Natural killer cell treated with Interleukin-12 subunit alpha and Interleukin-12 subunit beta and Interleukin-15 and Interleukin-18, amount 100 ng/mL, for 72 hours (primary cell): Measurements from ENCODE around the gene NPTXR. TPM values are rescaled to one million over a fixed set of nuclear protein-coding genes. Genes with fewer than 3 reads are reported as not detected.
A peak's percentile ranks its signal among the peaks of the same experiment; 100 is the strongest.

Experiments used
- ATAC-seq, 2 donors: fragments of 150-1000 bp; cut with Tn5 transposase in 1 of 2; sonication (Bioruptor Pico), chemical (Tn5 transposase) in 1 of 2; 2 replicates each; pipeline ENCODE4 v1.10.0; 2021
- DNase-seq: peaks from one replicate; pipeline ENCODE4 v3.0.0; 2022; ENCODE audit warnings: low spot score
- H3K27ac Mint-ChIP-seq, 2 donors: 1 replicate in 1 of 2; 2 replicates in 1 of 2; pipeline ENCODE4 v1.8.0; 2022; ENCODE audit warnings: mixed read lengths in 2 of 2, mild to moderate bottlenecking in 1 of 2, moderate library complexity in 1 of 2
- H3K27me3 Mint-ChIP-seq, 2 donors: 1 replicate in 1 of 2; 2 replicates in 1 of 2; pipeline ENCODE4 v1.8.0; 2022; ENCODE audit warnings: mixed read lengths in 2 of 2
- H3K36me3 Mint-ChIP-seq: one replicate; pipeline ENCODE4 v1.8.0; 2022; ENCODE audit warnings: mixed read lengths
- H3K4me1 Mint-ChIP-seq, 2 donors: 1 replicate in 1 of 2; 2 replicates in 1 of 2; pipeline ENCODE4 v1.8.0; 2022; ENCODE audit warnings: low read depth in 2 of 2, mixed read lengths in 2 of 2, mild to moderate bottlenecking in 1 of 2
- H3K4me3 Mint-ChIP-seq: one replicate; pipeline ENCODE4 v1.8.0; 2022; ENCODE audit warnings: mixed read lengths
- H3K9me3 Mint-ChIP-seq: 2 replicates; pipeline ENCODE4 v1.8.0; 2022; ENCODE audit warnings: mixed read lengths
- total RNA-seq, 2 donors: library from RNA; stranded (reverse); gene quantifications; one replicate each; pipeline ENCODE4 v1.2.3, GENCODE V29; 2022

NPTXR gene
- total RNA-seq, 2 donors from 2014 or later, result 1.3 to 1.5 TPM

DNA sequence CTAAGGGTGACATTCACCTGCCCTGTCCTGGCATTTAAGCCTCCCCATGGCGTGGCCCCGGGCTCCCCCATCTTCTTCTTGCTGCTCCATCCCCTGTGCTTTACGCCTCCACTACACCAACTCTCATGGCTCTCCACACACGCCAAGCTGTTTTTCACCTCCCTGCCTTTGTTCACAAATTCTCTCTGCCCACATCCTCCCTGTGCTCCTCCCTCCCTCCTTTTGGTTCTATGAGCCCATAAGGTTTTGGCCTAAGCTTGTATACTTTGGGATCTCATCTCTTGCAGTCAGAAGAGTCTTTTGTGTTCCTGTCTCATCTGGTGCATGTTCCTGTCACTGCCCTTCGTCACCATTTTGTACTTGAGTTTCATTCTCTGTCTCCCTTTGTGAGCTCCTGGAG, 45.3 kb downstream of the NPTXR start:
- Mint-ChIP-seq H3K4me1 (peaks cover 16 to 24% of the 10 kb centered on the region in 2 donors), H3K27ac (no peak overlapping the region), H3K4me3 (no peak overlapping the region), H3K27me3 (peaks cover 35 to 44% of the 10 kb centered on the region in 2 donors), H3K9me3 (peaks cover 6% of the 10 kb centered on the region), H3K36me3 (no peaks in the 10 kb centered on the region)
- no peak for ATAC-seq
- DNase-seq, result no peak

DNA sequence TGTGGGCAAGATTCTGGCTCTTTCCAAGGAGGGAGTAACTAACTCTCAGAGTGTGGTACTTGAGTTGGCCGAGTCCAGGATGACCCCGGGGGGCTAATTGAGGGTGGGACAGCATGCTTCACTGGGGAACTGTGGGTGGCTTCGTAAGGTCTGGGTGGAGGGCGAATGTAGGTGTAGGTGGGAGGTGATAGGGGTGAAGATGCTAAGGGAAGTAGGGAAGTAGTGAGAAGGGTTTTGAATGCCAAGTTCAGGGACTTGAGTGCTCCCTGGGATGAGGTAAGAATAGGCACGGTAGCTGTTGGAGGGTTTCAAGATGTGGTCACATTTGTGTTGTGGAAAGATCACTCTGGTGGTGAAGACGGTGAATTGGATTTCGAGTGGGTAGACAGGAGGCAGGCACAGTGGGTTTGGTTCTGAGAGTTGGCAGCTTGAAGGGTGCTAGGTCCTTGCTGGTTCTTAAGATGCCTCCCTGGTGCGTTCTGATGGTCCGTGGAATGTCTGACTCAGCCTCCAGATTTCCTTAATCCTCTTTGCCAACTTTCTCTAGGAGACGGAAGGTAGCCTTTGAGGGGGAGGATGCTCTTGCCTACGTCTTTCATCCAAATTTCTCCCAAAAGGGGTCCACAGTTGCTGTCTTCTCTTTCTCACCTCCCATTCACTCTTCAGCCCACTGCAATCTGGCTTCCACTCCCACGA, 47.4 kb downstream of the NPTXR start:
- DNase-seq, result no peak
- Mint-ChIP-seq H3K9me3 (peaks cover 6% of the 10 kb centered on the region), H3K27ac (no peak overlapping the region), H3K4me1 (peaks cover 21 to 31% of the 10 kb centered on the region in 2 donors), H3K36me3 (no peaks in the 10 kb centered on the region), H3K4me3 (no peak overlapping the region), H3K27me3 (peaks cover 29 to 40% of the 10 kb centered on the region in 2 donors)
- no peak for ATAC-seq

DNA sequence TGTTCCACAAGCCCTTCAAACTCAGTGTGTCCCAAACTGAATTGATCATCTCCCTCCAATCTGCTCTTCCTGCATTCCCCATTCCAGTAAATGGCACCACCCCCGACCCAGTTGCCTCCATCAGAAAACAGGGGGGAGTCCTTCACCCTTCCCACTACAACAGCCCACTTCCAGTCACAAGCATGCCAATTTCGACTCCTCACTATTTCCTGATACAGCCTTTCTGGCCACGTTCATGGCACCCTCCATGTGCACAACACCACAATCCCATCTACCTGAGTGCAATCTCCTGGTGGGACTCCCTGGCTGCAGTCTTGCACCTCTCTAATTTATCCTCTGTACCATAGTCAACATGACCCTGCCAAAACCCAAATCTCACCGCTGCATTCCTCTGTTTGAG, 48.3 kb downstream of the NPTXR start:
- ATAC-seq, result no peak
- DNase-seq, result no peak
- Mint-ChIP-seq H3K9me3 (peaks cover 6% of the 10 kb centered on the region), H3K4me1 (peaks cover 21 to 31% of the 10 kb centered on the region in 2 donors), H3K4me3 (peak overlapping the region; percentile 31), H3K36me3 (no peaks in the 10 kb centered on the region), H3K27ac (no peak overlapping the region), H3K27me3 (peaks cover 24 to 35% of the 10 kb centered on the region in 2 donors)

DNA sequence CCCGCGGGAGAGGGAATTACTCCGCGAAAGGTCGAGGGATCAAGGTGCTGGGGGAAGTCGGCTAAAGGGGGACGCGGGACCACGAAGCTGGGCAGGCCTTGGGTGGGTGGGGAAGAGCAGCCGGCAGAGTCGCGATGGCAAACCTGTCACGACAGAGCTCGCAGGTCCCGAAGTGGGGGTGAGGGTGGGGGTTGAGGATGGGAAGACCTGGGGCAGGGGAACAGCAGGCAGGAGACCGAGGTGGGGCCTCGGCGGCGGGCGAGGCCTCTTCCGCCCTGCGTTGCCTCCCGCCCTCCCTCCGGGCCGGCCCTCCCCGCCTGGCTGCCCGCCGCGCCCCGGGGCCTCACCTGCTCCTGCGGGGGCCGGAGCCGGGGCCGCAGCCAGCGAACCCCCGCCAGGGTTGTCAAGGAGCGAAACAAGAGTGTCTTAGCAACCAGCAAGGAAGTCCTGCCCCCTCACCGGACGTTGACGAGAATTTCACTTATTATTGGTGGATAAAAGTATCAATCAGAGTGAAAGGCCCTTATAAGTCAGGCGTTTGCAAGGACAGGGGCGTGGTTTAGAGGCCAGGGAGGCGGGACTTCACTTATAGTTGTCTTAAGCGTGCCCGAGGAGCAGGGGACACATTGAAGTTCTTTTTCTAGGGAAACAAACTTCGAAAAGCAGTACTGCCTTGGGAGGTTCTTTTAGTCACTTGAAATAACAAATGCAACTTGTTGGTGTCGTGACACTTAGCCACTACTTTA, 49.9 kb downstream of the NPTXR start, which contains the start of gene DNAL4:
Gene DNAL4 (minus strand): TSS at position 423 of the 746 bp plus-strand sequence. CDS start 11,412 bp downstream, outside the sequence.
- peak within 1 kb of the TSS; percentile 98 for H3K4me3 Mint-ChIP-seq
- peaks cover 5% of the 10 kb centered on the region for H3K9me3 Mint-ChIP-seq
- peaks cover 24 to 34% of the 10 kb centered on the region in 2 donors for H3K27me3 Mint-ChIP-seq
- peak; percentile 95 for DNase-seq
- H3K36me3 Mint-ChIP-seq, result no peaks in the 10 kb centered on the region
- H3K4me1 Mint-ChIP-seq, result peaks cover 21 to 31% of the 10 kb centered on the region in 2 donors
- H3K27ac Mint-ChIP-seq, result peak within 1 kb of the TSS; percentile 83 to 84
- peak; percentile 96 to 98 for ATAC-seq

DNA sequence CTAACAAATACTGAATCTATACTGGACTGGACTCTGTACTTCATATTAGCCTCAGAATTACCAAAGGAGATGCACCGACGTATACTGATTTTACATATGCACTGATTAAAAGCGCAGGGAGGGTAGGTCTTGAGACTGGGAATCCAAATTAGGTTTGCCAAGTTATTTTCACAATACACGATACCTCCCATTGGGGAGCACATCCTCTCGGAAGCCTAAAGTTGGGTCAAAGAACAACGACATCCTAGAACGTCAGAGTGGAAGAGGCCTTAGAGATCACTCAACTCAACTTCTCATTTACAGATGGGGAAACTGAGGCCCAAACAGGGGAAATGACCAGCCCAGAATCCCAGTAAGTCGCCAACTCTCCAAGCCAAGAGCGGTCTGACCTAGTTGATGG, 50.5 kb downstream of the NPTXR start:
- Mint-ChIP-seq H3K4me1 (peaks cover 15 to 25% of the 10 kb centered on the region in 2 donors), H3K4me3 (peak overlapping the region; percentile 98), H3K36me3 (no peaks in the 10 kb centered on the region), H3K9me3 (no peaks in the 10 kb centered on the region), H3K27ac (peak overlapping the region; percentile 83 to 84), H3K27me3 (peaks cover 19 to 28% of the 10 kb centered on the region in 2 donors)
- no peak for DNase-seq
- no peak for ATAC-seq

DNA sequence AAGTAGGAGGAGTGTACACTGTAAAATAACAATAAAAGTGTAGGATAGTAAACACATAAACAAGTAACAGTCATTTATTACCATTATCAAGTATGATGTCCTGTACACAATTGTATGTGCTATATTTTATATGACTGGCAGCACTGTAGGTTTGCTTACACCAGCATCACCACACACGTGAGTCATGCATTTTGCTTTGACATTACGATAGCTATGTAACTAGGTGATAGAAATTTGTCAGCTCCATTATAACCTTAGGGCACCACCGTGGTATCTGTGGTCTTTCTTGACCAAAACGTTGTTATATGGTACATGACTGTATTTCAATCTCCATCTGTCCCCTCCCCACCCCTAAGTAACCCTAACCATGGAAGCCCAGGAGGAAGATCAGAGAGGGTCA, 51.0 kb downstream of the NPTXR start:
- no peaks in the 10 kb centered on the region for H3K36me3 Mint-ChIP-seq
- H3K27me3 Mint-ChIP-seq, result peaks cover 14 to 23% of the 10 kb centered on the region in 2 donors
- ATAC-seq (peak in 1 of 2 donors; percentile 66), DNase-seq (no peak)
- H3K27ac Mint-ChIP-seq, result peak overlapping the region; percentile 83 to 84
- H3K9me3 Mint-ChIP-seq, result no peaks in the 10 kb centered on the region
- H3K4me3 Mint-ChIP-seq, result peak overlapping the region; percentile 98
- H3K4me1 Mint-ChIP-seq, result peaks cover 10 to 22% of the 10 kb centered on the region in 2 donors

DNA sequence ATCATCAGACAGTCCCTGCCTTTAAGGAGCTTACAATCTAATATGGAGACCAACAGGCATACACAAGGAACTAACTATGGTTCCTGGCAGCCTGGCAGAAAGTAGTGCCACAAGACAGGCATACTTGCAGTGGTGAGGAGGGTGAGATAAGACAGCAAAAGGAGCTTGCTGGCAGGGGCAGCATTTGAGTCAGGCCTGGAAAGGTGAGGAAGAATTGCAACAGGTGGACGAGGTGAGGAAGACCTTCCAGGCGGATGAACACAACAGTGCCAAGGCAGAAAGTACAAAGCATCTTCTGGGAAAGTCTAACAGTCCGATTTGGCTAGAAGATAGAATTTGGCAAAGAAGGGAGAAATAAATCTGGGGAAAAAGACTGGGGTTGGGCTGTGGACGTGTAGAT, 54.2 kb downstream of the NPTXR start:
- ATAC-seq (no peak), DNase-seq (no peak)
- no peaks in the 10 kb centered on the region for H3K27me3 Mint-ChIP-seq
- peaks cover 7 to 14% of the 10 kb centered on the region in 2 donors for H3K4me1 Mint-ChIP-seq
- H3K9me3 Mint-ChIP-seq, result no peaks in the 10 kb centered on the region
- no peaks in the 10 kb centered on the region for H3K36me3 Mint-ChIP-seq
- no peak overlapping the region for H3K27ac Mint-ChIP-seq
- H3K4me3 Mint-ChIP-seq, result no peak overlapping the region

DNA sequence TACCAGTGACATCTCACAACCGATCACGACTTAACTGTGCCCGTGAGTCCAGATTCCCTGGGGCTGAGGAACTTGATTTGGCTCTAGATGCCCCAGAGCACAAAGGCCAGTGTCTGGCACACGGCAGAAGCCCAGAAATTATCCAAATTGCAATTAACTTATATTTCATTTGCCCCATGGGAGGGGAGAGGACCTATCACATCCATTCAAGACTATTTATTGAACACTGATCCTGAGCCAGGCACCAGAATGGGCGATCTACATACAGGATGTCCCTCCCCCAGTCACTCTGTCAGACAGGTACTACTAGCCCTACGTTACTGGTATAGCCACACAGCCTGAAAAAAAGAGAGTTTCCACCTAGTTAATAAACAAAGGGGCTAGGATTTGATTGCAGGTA, 55.0 kb downstream of the NPTXR start:
- DNase-seq (no peak), ATAC-seq (no peak)
- Mint-ChIP-seq H3K9me3 (no peaks in the 10 kb centered on the region), H3K4me3 (no peak overlapping the region), H3K27ac (no peak overlapping the region), H3K27me3 (no peaks in the 10 kb centered on the region), H3K4me1 (peaks cover 7% of the 10 kb centered on the region in 2 donors), H3K36me3 (no peaks in the 10 kb centered on the region)

DNA sequence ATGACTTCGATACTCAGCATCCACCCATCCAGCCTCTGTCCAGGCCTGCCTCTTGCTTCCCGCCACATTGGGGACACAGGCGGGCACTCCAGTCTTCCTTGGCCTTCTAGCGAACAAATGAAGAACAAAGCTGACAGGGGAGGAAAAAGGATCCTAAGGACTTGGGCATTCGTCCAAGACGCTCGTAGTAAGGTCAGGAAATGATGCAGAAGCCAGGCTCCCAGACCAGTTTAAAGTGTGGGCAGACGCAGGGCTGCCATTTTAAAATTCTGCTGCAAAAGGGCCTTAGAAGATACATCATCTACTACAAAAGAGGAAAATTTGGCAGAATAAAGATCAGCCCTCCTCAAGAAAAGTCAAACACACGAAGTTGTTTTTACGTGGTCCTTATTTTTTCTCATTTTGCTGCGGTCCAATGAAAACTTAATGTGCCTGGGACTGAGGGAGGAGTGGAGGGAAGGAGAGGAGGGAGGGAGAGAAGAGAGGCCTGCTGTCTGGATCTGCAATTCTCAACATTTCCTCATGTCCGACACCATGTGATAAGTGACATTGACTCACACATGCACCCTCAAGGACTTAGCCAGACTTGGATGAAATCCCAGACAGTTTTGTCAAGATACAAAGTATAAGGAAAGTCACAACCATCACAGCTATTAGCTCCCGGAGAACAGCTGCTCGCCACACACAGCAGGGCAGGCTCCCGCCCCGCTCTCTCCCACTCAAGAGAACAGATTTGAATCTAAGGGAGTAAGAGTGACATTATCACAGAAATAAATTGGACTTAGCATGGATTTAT, 55.6 kb downstream of the NPTXR start:
- H3K27me3 Mint-ChIP-seq, result no peaks in the 10 kb centered on the region
- H3K4me3 Mint-ChIP-seq, result no peak overlapping the region
- no peaks in the 10 kb centered on the region for H3K36me3 Mint-ChIP-seq
- DNase-seq (no peak), ATAC-seq (no peak)
- peaks cover 4% of the 10 kb centered on the region in 2 donors for H3K4me1 Mint-ChIP-seq
- H3K27ac Mint-ChIP-seq, result no peak overlapping the region
- H3K9me3 Mint-ChIP-seq, result no peaks in the 10 kb centered on the region

DNA sequence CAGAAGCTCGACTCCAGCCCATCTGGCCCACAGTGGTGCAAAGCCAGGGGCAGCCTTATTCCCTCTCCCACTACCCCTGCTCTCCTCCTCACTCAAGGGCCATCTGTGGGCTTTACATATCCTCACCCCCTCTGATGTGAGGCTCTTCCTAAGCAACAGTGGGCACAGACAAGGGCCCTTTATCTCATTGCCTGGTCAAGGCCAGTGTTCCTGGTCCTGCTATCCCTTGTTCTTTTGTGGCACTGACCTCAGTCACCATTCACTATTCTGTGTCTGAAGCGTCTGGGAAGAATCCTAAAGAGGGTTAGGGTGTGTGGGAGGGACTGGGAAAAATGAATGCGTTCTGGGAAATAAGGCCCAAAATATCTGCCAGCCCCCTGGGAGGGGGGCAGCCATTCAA, 57.2 kb downstream of the NPTXR start:
- ATAC-seq (no peak), DNase-seq (no peak)
- H3K36me3 Mint-ChIP-seq, result no peaks in the 10 kb centered on the region
- H3K27ac Mint-ChIP-seq, result no peak overlapping the region
- peaks cover 0 to 6% of the 10 kb centered on the region in 2 donors for H3K4me1 Mint-ChIP-seq
- no peak overlapping the region for H3K4me3 Mint-ChIP-seq
- no peaks in the 10 kb centered on the region for H3K9me3 Mint-ChIP-seq
- H3K27me3 Mint-ChIP-seq, result no peaks in the 10 kb centered on the region

DNA sequence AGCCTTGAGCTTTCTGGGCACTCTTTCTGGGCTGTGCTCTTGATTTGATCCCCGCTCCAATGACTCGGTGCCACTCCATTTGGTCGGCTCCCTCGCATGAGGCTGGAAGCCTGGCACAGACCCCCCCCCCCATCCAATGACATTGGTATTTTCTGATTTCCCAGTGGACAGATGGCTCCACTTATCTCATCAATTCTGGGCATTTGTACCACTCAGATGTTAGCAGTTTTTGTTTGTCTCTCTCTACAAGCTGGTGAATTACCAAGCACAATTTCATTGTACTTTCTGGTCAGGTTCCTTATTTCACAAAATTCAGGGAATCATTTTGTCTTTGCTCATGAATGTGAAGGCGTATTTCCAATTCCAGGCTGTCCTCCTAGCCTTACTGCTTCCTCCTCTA, 59.0 kb downstream of the NPTXR start:
- H3K36me3 Mint-ChIP-seq, result no peaks in the 10 kb centered on the region
- no peak for ATAC-seq
- no peak overlapping the region for H3K4me3 Mint-ChIP-seq
- no peaks in the 10 kb centered on the region for H3K9me3 Mint-ChIP-seq
- H3K27ac Mint-ChIP-seq, result no peak overlapping the region
- H3K27me3 Mint-ChIP-seq, result no peaks in the 10 kb centered on the region
- DNase-seq, result no peak
- H3K4me1 Mint-ChIP-seq, result peaks cover 0 to 6% of the 10 kb centered on the region in 2 donors

DNA sequence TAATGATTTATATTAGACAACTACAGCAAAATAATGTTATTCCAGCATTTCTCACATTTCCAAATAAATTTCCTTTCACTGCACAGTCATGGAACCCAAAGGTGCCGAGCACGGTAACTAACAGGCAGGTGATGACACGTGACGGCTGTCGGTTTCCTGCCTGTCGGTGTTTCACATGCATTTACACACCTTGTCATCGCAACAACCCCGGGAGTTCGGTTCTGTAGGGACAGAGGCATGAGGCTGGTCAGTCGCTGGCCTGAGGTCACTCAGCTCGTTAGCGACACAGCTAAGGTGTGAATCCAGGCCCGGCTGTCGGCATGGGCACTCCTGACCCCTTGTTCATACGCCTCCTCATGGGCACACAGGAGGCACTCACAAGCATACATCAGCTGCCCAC, 59.8 kb downstream of the NPTXR start:
- Mint-ChIP-seq H3K36me3 (no peaks in the 10 kb centered on the region), H3K4me1 (peaks cover 0 to 6% of the 10 kb centered on the region in 2 donors), H3K4me3 (no peak overlapping the region), H3K27me3 (no peaks in the 10 kb centered on the region), H3K27ac (no peak overlapping the region), H3K9me3 (no peaks in the 10 kb centered on the region)
- DNase-seq (no peak), ATAC-seq (no peak)

DNA sequence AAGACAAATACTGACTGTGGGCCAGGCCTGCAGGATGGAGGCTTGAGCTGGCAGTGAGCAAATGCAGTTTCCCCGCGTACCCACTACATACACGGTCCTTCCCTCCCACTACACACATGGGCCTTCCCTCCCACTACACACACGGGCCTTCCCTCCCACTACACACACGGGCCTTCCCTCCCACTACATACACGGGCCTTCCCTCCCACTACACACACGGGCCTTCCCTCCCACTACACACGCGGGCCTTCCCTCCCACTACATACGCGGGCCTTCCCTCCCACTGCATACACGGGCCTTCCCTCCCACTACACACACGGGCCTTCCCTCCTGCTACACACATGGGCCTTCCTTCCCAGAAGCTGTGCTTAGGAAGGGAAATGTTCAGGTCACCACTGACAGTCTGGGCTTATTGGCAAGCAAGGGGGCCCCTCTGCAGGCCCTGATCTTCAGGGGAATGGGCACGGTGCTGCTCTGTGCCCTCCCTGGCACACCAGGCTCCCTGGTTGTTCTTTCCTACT, 60.7 kb downstream of the NPTXR start:
- no peaks in the 10 kb centered on the region for H3K36me3 Mint-ChIP-seq
- H3K9me3 Mint-ChIP-seq, result no peaks in the 10 kb centered on the region
- DNase-seq (no peak), ATAC-seq (no peak)
- no peaks in the 10 kb centered on the region for H3K27me3 Mint-ChIP-seq
- peaks cover 0 to 6% of the 10 kb centered on the region in 2 donors for H3K4me1 Mint-ChIP-seq
- H3K27ac Mint-ChIP-seq, result no peak overlapping the region
- H3K4me3 Mint-ChIP-seq, result no peak overlapping the region
